IPS-18a (cell line): Measurements from ENCODE around the gene SCO2.

Source experiments
- H3K27ac ChIP-seq: one replicate; pipeline ENCODE4 v1.5.1; 2013; ENCODE audit warnings: low read length
- H3K27me3 ChIP-seq: one replicate; pipeline ENCODE4 v1.6.1; 2013; ENCODE audit warnings: mild to moderate bottlenecking, low read length; ENCODE audit not compliant: control insufficient read depth, insufficient read depth
- H3K36me3 ChIP-seq: one replicate; pipeline ENCODE4 v1.6.1; 2013; ENCODE audit warnings: low read depth, low read length; ENCODE audit not compliant: control insufficient read depth
- H3K4me1 ChIP-seq: one replicate; pipeline ENCODE4 v1.6.1; 2013; ENCODE audit warnings: low read depth, low read length; ENCODE audit not compliant: control insufficient read depth
- H3K4me3 ChIP-seq: one replicate; pipeline ENCODE4 v1.5.1; 2013; ENCODE audit warnings: low read length
- H3K9ac ChIP-seq: one replicate; pipeline ENCODE4 v1.6.1; 2013; ENCODE audit warnings: mild to moderate bottlenecking, low read length, moderate library complexity
- H3K9me3 ChIP-seq: one replicate; pipeline ENCODE4 v1.6.1; 2013; ENCODE audit warnings: low read depth, low read length; ENCODE audit not compliant: control insufficient read depth

Gene SCO2

GRCh38 chr22:50525104-50525857 is at the start of gene SCO2:
TSS of gene SCO2 (minus strand) at chr22:50525598. CDS start at chr22:50524411, 1,187 bp downstream.
- Histone ChIP-seq H3K4me3 (peak within 1 kb of the TSS; percentile 75), H3K4me1 (peaks cover 3% of the 10 kb centered on the region), H3K9ac (peak within 1 kb of the TSS; percentile 62), H3K36me3 (peaks cover 23% of the 10 kb centered on the region), H3K9me3 (no peaks in the 10 kb centered on the region), H3K27me3 (peaks cover 39% of the 10 kb centered on the region), H3K27ac (no peak within 1 kb of the TSS)

GRCh38 chr22:50574383-50574755 is 49.0 kb upstream of the SCO2 start:
- Histone ChIP-seq H3K9me3 (no peaks in the 10 kb centered on the region), H3K27me3 (no peaks in the 10 kb centered on the region), H3K4me1 (no peaks in the 10 kb centered on the region), H3K4me3 (no peak overlapping the region), H3K9ac (no peak overlapping the region), H3K36me3 (peaks cover 36% of the 10 kb centered on the region), H3K27ac (no peak overlapping the region)

- Histone ChIP-seq H3K4me3 (no peak overlapping the region), H3K9ac (no peak overlapping the region), H3K9me3 (no peaks in the 10 kb centered on the region), H3K36me3 (peaks cover 39% of the 10 kb centered on the region), H3K27me3 (no peaks in the 10 kb centered on the region), H3K27ac (no peak overlapping the region), H3K4me1 (no peaks in the 10 kb centered on the region)
Observed at GRCh38 chr22:50573491-50574382, 48.3 kb upstream of the SCO2 start.

GRCh38 chr22:50572965-50573364 is 47.6 kb upstream of the SCO2 start:
- no peaks in the 10 kb centered on the region for H3K4me1 ChIP-seq
- H3K9ac ChIP-seq, result no peak overlapping the region
- H3K27me3 ChIP-seq, result no peaks in the 10 kb centered on the region
- H3K27ac ChIP-seq, result no peak overlapping the region
- no peak overlapping the region for H3K4me3 ChIP-seq
- H3K9me3 ChIP-seq, result no peaks in the 10 kb centered on the region
- peaks cover 42% of the 10 kb centered on the region for H3K36me3 ChIP-seq

- Histone ChIP-seq H3K36me3 (peaks cover 46% of the 10 kb centered on the region), H3K9ac (no peak overlapping the region), H3K4me3 (no peak overlapping the region), H3K27me3 (no peaks in the 10 kb centered on the region), H3K4me1 (no peaks in the 10 kb centered on the region), H3K27ac (no peak overlapping the region), H3K9me3 (no peaks in the 10 kb centered on the region)
Observed at GRCh38 chr22:50571264-50572175, 46.1 kb upstream of the SCO2 start.

GRCh38 chr22:50570861-50571260 is 45.5 kb upstream of the SCO2 start:
- Histone ChIP-seq H3K36me3 (peaks cover 46% of the 10 kb centered on the region), H3K9ac (no peak overlapping the region), H3K27me3 (no peaks in the 10 kb centered on the region), H3K27ac (no peak overlapping the region), H3K9me3 (no peaks in the 10 kb centered on the region), H3K4me3 (no peak overlapping the region), H3K4me1 (no peaks in the 10 kb centered on the region)

- no peaks in the 10 kb centered on the region for H3K27me3 ChIP-seq
- no peak overlapping the region for H3K27ac ChIP-seq
- H3K4me3 ChIP-seq, result no peak overlapping the region
- H3K9me3 ChIP-seq, result no peaks in the 10 kb centered on the region
- H3K36me3 ChIP-seq, result peaks cover 46% of the 10 kb centered on the region
- H3K4me1 ChIP-seq, result no peaks in the 10 kb centered on the region
- no peak overlapping the region for H3K9ac ChIP-seq
Observed at GRCh38 chr22:50569896-50570535, 44.6 kb upstream of the SCO2 start.

DNA sequence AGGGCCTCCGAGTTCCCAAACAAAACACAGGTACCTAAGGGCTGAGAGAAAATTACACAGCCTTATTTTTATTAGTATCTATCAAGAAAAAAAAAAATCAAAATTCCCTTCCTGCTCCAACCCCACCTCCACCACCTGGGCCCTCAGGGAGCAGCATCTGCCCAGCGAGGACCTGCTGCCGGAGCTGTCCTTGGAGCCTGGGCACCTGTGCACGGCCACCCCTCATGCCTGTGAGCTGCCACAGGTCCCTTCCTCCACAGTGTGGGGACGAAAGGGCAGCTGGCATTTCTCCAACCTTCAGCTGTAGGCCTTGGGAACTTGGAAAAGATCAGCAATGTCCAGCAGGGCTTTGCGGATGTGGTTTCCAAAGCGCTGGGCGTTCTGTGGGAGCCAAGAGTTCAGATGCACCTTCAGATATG is 43.7 kb upstream of the SCO2 start:
- Histone ChIP-seq H3K9me3 (no peaks in the 10 kb centered on the region), H3K9ac (no peak overlapping the region), H3K27ac (no peak overlapping the region), H3K4me3 (no peak overlapping the region), H3K36me3 (peaks cover 44% of the 10 kb centered on the region), H3K27me3 (peaks cover 6% of the 10 kb centered on the region), H3K4me1 (no peaks in the 10 kb centered on the region)

DNA sequence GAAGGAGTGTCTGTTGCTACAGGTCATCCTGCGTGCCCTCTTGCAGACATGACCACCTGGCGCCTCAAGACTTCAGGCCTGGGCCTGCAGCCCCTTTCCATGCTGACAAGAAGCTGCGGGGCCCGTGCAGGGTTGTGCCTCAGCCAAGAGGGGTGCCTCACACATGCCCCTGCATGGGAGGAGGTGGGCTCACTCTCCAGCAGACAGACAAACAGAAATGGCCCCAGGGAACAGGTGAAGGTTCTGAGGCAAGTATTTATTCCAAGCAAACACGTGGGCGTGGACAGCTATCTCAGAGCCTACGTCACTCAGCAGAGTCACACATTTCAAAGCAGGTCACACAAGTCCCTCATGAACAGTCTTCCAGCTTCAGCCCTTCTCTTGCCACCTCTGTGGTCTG is 43.2 kb upstream of the SCO2 start:
- Histone ChIP-seq H3K4me1 (no peaks in the 10 kb centered on the region), H3K9me3 (no peaks in the 10 kb centered on the region), H3K27me3 (peaks cover 10% of the 10 kb centered on the region), H3K4me3 (no peak overlapping the region), H3K27ac (no peak overlapping the region), H3K36me3 (peaks cover 42% of the 10 kb centered on the region), H3K9ac (no peak overlapping the region)

DNA sequence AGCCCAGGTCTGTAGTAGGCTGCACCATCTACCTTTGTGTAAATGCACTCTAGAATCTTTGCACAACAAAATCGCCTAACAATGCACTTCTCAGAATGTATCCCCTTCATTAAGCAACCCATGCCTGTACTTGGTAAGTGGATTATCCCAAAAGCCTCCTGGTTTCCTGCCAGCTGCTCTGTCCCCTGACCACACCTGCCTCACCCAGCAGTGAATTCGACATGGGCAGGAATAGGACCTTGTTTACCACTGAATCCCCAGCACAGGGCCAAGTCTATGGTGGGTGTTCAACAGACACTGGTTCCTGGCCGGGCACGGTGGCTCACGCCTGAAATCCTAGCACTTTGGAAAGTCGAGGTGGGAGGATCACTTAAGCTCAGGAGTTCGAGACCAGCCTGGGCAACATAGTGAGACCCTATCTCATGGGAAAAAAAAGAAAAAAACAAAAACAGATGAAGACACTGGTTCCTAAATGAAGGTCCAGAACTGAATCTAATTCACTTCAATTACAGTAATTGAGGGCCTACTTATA is 42.4 kb upstream of the SCO2 start:
- H3K4me3 ChIP-seq, result no peak overlapping the region
- H3K36me3 ChIP-seq, result peaks cover 42% of the 10 kb centered on the region
- peaks cover 16% of the 10 kb centered on the region for H3K27me3 ChIP-seq
- no peak overlapping the region for H3K27ac ChIP-seq
- H3K4me1 ChIP-seq, result no peaks in the 10 kb centered on the region
- no peak overlapping the region for H3K9ac ChIP-seq
- no peaks in the 10 kb centered on the region for H3K9me3 ChIP-seq
